PC-9 (cell line): ENCODE results near the gene SRPK2.

Experiments used
- CTCF ChIP-seq: fragments of 200-600 bp; sonication (generic); conservative IDR thresholded peaks from 2 replicates; pipeline ENCODE4 v1.6.1; 2017; ENCODE audit warnings: mixed run types, antibody characterized with exemption, mild to moderate bottlenecking, moderate library complexity
- EZH2 ChIP-seq: fragments of 200-600 bp; sonication (generic); IDR thresholded peaks from 2 replicates; pipeline ENCODE4 v1.8.0; 2017; ENCODE audit warnings: antibody characterized with exemption, low read depth

- TF ChIP-seq CTCF: no peak
- TF ChIP-seq EZH2: no peak
Measured at GRCh38 chr7:105219771-105220160, 169.0 kb downstream of the SRPK2 start.
